ENCODE data around the gene ITPR1.

Gene ITPR1

GRCh38 chr3:4643904-4644547 lies 150.9 kb downstream of the ITPR1 start:
- no peak for DNase-seq
- ATAC-seq: no peak

GRCh38 chr3:4644951-4645350 lies 151.8 kb downstream of the ITPR1 start:
- DNase-seq (no peak), ATAC-seq (no peak)

- ATAC-seq: no peak
- no peak for DNase-seq
Observed at GRCh38 chr3:4645468-4645867, 152.3 kb downstream of the ITPR1 start.

- ATAC-seq (no peak), DNase-seq (no peak)
Observed at GRCh38 chr3:4647411-4647810, 154.3 kb downstream of the ITPR1 start.

- ATAC-seq (no peak), DNase-seq (no peak)
Observed at GRCh38 chr3:4655145-4656045, 162.2 kb downstream of the ITPR1 start.

GRCh38 chr3:4656059-4656458 lies 162.9 kb downstream of the ITPR1 start:
- no peak for ATAC-seq
- no peak for DNase-seq

- ATAC-seq (no peak), DNase-seq (no peak)
Observed at GRCh38 chr3:4656626-4657328, 163.6 kb downstream of the ITPR1 start.

GRCh38 chr3:4660936-4661335 lies 167.8 kb downstream of the ITPR1 start:
- DNase-seq: no peak
- no peak for ATAC-seq

GRCh38 chr3:4664412-4664811 lies 171.3 kb downstream of the ITPR1 start:
- DNase-seq (no peak), ATAC-seq (no peak)

GRCh38 chr3:4665197-4665596 lies 172.0 kb downstream of the ITPR1 start:
- ATAC-seq (no peak), DNase-seq (no peak)

- DNase-seq (no peak), ATAC-seq (no peak)
Observed at GRCh38 chr3:4666071-4666470, 172.9 kb downstream of the ITPR1 start.

- peak; percentile 36 for ATAC-seq
- peak; percentile 7 for DNase-seq
Observed at GRCh38 chr3:4670352-4670751, 177.2 kb downstream of the ITPR1 start.

GRCh38 chr3:4672725-4673275 lies 179.7 kb downstream of the ITPR1 start:
- DNase-seq (no peak), ATAC-seq (no peak)

GRCh38 chr3:4674216-4674615 lies 181.1 kb downstream of the ITPR1 start:
- DNase-seq (no peak), ATAC-seq (no peak)

GRCh38 chr3:4675704-4676103 lies 182.6 kb downstream of the ITPR1 start:
- DNase-seq (no peak), ATAC-seq (no peak)

GRCh38 chr3:4678320-4678719 lies 185.2 kb downstream of the ITPR1 start:
- DNase-seq (no peak), ATAC-seq (peak; percentile 79)

- DNase-seq: no peak
- no peak for ATAC-seq
Observed at GRCh38 chr3:4680227-4680691, 187.1 kb downstream of the ITPR1 start.

GRCh38 chr3:4680871-4681300 lies 187.7 kb downstream of the ITPR1 start:
- ATAC-seq (no peak), DNase-seq (no peak)

- ATAC-seq: no peak
- DNase-seq: no peak
Observed at GRCh38 chr3:4681301-4681700, 188.2 kb downstream of the ITPR1 start.

GRCh38 chr3:4684117-4684516 lies 191.0 kb downstream of the ITPR1 start:
- ATAC-seq: no peak
- no peak for DNase-seq

- no peak for DNase-seq
- no peak for ATAC-seq
Observed at GRCh38 chr3:4684976-4685375, 191.8 kb downstream of the ITPR1 start.

- ATAC-seq (no peak), DNase-seq (no peak)
Observed at GRCh38 chr3:4685673-4686345, 192.7 kb downstream of the ITPR1 start.
